NOMO-1 treated with DMSO at 0.1 percent for 48 hours (cell line): Measurements from ENCODE around the gene TNS3.

ENCODE experiments used
- DNase-seq: peaks from one replicate; lab custom pipeline; 2025; ENCODE audit not compliant: unreplicated experiment; lab: John Stamatoyannopoulos, UW

TNS3 gene

GRCh38 chr7:47376991-47377616, 204.8 kb downstream of the TNS3 start:
- DNase-seq: no peak

- DNase-seq: no peak
Observed at GRCh38 chr7:47375121-47375938, 206.6 kb downstream of the TNS3 start.

- no peak for DNase-seq
Observed at GRCh38 chr7:47374538-47374937, 207.4 kb downstream of the TNS3 start.

- DNase-seq: no peak
Observed at GRCh38 chr7:47373871-47374451, 207.9 kb downstream of the TNS3 start.

GRCh38 chr7:47371733-47372368, 210.1 kb downstream of the TNS3 start:
- DNase-seq: no peak

- no peak for DNase-seq
Observed at GRCh38 chr7:47371317-47371716, 210.6 kb downstream of the TNS3 start.

- no peak for DNase-seq
Observed at GRCh38 chr7:47370461-47371042, 211.4 kb downstream of the TNS3 start.

- DNase-seq: no peak
Observed at GRCh38 chr7:47369736-47370135, 212.2 kb downstream of the TNS3 start.

- no peak for DNase-seq
Observed at GRCh38 chr7:47368190-47368812, 213.6 kb downstream of the TNS3 start.

- DNase-seq: no peak
Observed at GRCh38 chr7:47367369-47367768, 214.5 kb downstream of the TNS3 start.

- no peak for DNase-seq
Observed at GRCh38 chr7:47366960-47367359, 215.0 kb downstream of the TNS3 start.

- no peak for DNase-seq
Observed at GRCh38 chr7:47366211-47366610, 215.7 kb downstream of the TNS3 start.

- DNase-seq: no peak
Observed at GRCh38 chr7:47362984-47363383, 218.9 kb downstream of the TNS3 start.

GRCh38 chr7:47361746-47362215, 220.1 kb downstream of the TNS3 start:
- DNase-seq: no peak

- DNase-seq: no peak
Observed at GRCh38 chr7:47361236-47361635, 220.7 kb downstream of the TNS3 start.

GRCh38 chr7:47360301-47360900, 221.5 kb downstream of the TNS3 start:
- no peak for DNase-seq

GRCh38 chr7:47358944-47359588, 222.8 kb downstream of the TNS3 start:
- DNase-seq: no peak

GRCh38 chr7:47358357-47358756, 223.6 kb downstream of the TNS3 start:
- no peak for DNase-seq

GRCh38 chr7:47357863-47358262, 224.0 kb downstream of the TNS3 start:
- no peak for DNase-seq

- DNase-seq: no peak
Observed at GRCh38 chr7:47357361-47357760, 224.6 kb downstream of the TNS3 start.
